Measurements from ENCODE around the gene SDHB.

Gene SDHB

GRCh38 chr1:16972189-16972895, 81.5 kb downstream of the SDHB start:
- TF ChIP-seq, protein P1, sequence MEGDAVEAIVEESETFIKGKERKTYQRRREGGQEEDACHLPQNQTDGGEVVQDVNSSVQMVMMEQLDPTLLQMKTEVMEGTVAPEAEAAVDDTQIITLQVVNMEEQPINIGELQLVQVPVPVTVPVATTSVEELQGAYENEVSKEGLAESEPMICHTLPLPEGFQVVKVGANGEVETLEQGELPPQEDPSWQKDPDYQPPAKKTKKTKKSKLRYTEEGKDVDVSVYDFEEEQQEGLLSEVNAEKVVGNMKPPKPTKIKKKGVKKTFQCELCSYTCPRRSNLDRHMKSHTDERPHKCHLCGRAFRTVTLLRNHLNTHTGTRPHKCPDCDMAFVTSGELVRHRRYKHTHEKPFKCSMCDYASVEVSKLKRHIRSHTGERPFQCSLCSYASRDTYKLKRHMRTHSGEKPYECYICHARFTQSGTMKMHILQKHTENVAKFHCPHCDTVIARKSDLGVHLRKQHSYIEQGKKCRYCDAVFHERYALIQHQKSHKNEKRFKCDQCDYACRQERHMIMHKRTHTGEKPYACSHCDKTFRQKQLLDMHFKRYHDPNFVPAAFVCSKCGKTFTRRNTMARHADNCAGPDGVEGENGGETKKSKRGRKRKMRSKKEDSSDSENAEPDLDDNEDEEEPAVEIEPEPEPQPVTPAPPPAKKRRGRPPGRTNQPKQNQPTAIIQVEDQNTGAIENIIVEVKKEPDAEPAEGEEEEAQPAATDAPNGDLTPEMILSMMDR (IDR thresholded peaks at IDR 0.05; ENCODE audit: control insufficient read depth, extremely low read depth, insufficient read depth), result no peak
- no peak for DNase-seq (ENCODE audit: low read depth)
- H3K4me3 ChIP-seq (ENCODE audit: low read depth, low read length), result no peak overlapping the region

GRCh38 chr1:16971341-16972188, 82.3 kb downstream of the SDHB start:
- H3K4me3 ChIP-seq (ENCODE audit: low read depth, low read length), result no peak overlapping the region
- TF ChIP-seq, protein P1 (IDR thresholded peaks at IDR 0.05; ENCODE audit: control insufficient read depth, extremely low read depth, insufficient read depth), result no peak
- no peak for DNase-seq (ENCODE audit: low read depth)

- TF ChIP-seq, protein P1 (IDR thresholded peaks at IDR 0.05; ENCODE audit: control insufficient read depth, extremely low read depth, insufficient read depth), result no peak
- no peak overlapping the region for H3K4me3 ChIP-seq (ENCODE audit: low read depth, low read length)
- no peak for DNase-seq (ENCODE audit: low read depth)
Measured at GRCh38 chr1:16970132-16970910, 83.5 kb downstream of the SDHB start.

GRCh38 chr1:16969651-16970050, 84.2 kb downstream of the SDHB start:
- H3K4me3 ChIP-seq (ENCODE audit: low read depth, low read length), result no peak overlapping the region
- TF ChIP-seq, protein P1 (IDR thresholded peaks at IDR 0.05; ENCODE audit: control insufficient read depth, extremely low read depth, insufficient read depth), result no peak
- no peak for DNase-seq (ENCODE audit: low read depth)

DNA sequence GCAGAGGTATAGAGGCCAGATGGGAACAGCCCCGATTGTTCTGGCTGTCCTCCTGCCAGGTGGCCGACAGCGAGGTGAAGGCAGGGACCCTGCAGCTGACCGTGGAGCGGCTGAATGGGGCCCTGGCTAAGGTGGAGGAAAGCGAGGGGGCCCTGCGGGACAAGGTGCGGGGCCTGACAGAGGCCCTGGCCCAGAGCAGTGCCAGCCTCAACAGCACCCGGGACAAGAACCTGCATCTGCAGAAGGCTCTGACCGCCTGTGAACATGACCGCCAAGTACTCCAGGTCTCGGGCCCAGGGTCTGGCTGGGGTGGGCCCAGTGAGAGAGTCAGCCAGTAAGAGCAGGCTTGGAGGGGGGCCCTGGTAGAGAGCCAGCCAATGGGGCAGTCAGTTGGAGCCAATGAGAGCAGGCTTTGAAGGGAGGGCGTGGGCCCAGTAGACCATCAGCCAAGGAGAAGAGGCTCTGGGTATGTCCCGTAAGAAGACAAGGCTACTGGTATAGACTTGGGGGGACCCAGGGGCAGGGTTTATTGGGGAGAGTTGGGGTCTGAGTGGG, 84.7 kb downstream of the SDHB start:
- no peak for DNase-seq (ENCODE audit: low read depth)
- TF ChIP-seq, protein P1 (IDR thresholded peaks at IDR 0.05; ENCODE audit: control insufficient read depth, extremely low read depth, insufficient read depth), result no peak
- H3K4me3 ChIP-seq (ENCODE audit: low read depth, low read length), result no peak overlapping the region
